Omental fat pad (tissue), 4 donors: ENCODE data around the gene TRPM7. TPM values are rescaled to one million over a fixed set of nuclear protein-coding genes. Genes with fewer than 3 reads are reported as not detected.
"Not testable (repeated sequence)": the region's sequence is repeated elsewhere in the genome, so short reads cannot be mapped to it uniquely, and the experiment has no call there.

Experiments
- ATAC-seq: fragments of 150-250 bp; one replicate; pipeline ENCODE4 v1.9.1; 2016; ENCODE audit warnings: mild to moderate bottlenecking, moderate library complexity; ENCODE audit not compliant: low FRiP score
- DNase-seq: peaks from one replicate; pipeline ENCODE4 v3.0.0-alpha.2; 2019; ENCODE audit warnings: low spot score
- CTCF ChIP-seq, 3 donors: fragments of 450-650 bp; IDR thresholded peaks; one replicate each; pipeline ENCODE4 v1.5.1; 2016 to 2017; ENCODE audit warnings: antibody characterized with exemption in 3 of 3, mild to moderate bottlenecking in 3 of 3, moderate library complexity in 2 of 3
- total RNA-seq, 4 donors: library from RNA; depleted of rRNA; stranded (reverse); fragments of >200 nt; gene quantifications; one replicate each; pipeline ENCODE4 v1.1.0, GENCODE V29; 2016

Gene TRPM7
- total RNA-seq, 4 donors from 2014 or later = 55.5 to 63.6 (median 60.5) TPM

DNA sequence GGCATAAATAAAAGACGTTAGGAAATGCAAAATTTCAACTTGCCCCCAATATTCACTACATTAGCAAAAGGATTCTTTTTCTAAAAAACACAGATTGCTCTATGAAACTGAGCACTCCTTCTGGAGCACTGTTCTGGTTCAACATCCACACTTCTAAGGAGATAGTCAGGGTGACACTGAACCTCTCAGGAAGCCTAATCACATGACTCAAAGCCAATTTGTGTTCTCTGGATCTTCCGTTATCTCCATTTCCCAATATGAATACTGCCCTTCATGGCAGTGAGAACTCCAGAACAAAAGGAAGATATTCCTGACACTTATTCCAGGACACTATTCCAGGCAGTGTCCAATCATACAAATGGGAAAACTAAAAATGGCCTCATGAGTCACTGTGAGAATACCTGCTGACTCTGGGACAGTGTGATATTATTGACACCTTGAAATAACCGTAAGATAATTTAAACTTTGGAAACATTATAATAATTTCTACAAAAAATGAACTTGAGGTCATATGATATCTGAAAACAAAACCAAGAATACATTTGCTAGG is 21.4 kb upstream of the TRPM7 start:
- TF ChIP-seq CTCF (IDR thresholded peaks at IDR 0.05) = no peak
- no peak for ATAC-seq
- no peak for DNase-seq

DNA sequence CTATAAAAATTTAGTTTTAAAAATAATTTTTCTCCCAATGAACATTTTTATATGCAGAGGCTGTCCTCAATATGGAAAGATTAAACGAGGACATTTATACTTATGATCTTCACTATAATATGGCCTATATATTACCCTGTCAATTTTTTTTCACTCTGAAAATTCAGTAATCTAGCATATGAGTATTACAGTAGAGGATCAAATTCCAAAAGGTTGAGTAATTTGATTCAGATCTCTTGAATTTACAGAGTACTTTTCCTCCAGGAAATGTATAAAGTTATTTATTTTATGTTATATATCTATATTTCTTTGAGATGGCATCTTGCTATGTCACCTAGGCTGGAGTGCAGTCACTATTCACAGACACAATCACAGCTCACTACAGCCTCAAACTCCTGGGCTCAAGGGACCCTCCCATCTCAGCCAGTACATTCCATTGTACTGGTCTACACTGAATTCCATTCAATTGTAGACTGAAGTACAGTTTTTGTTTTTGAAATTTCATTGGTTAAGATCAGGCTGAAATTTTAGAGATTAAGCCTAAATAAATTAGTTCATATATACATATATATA is 16.3 kb upstream of the TRPM7 start:
- DNase-seq (no peak), ATAC-seq (no peak)
- TF ChIP-seq CTCF (IDR thresholded peaks at IDR 0.05) = no peak

DNA sequence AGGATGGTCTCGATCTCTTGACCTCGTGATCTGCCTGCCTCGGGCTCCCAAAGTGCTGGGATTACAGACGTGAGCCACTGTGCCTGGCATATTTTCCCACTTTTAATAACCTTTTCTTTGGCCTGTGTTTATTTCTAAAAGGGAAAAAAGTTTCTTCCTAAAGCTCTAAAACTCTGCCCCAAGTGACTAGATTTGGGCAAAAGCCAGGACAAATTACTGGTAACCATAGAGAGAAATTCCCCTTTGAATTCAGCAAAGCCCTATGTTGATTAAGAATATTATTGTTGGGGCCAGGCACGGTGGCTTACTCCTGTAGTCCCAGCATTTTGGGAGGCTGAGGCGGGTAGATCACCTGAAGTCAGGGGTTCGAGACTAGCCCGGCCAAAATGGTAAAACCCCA is 11.5 kb upstream of the TRPM7 start:
- ATAC-seq (no peak), DNase-seq (no peak)
- no peak for TF ChIP-seq CTCF (IDR thresholded peaks at IDR 0.05)

DNA sequence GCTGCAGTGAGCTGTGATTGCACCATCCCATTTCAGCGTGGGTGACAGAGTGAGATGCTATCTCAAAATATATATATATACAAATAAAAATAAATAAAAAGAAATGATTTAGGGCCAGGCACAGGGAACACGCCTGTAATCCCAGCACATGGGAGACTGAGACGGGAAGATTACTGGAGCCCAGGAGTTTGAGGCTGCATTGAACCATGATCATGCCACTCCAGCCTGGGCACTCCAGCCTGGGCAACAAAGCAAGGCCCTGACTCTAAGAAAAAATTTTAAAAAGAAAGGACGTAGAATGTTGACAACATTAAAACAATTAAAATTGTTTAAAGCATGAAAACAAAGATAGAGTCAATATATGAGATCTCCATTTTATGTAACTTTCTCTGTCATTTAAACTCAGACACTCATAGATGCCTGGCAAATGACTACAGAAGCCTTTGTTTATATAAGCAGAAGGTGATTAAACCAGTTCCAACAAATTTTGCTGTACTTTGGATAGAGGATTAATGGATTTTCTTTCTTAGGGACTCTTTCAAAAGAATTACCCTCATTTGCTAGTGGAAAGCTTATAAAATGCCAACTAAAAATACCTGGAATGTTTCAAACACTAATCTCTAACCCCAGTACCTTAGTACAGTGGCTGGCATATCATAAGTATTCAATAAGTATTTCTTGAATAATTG is 10.7 kb upstream of the TRPM7 start:
- ATAC-seq (no peak), DNase-seq (no peak)
- TF ChIP-seq CTCF (IDR thresholded peaks at IDR 0.05) = no peak

DNA sequence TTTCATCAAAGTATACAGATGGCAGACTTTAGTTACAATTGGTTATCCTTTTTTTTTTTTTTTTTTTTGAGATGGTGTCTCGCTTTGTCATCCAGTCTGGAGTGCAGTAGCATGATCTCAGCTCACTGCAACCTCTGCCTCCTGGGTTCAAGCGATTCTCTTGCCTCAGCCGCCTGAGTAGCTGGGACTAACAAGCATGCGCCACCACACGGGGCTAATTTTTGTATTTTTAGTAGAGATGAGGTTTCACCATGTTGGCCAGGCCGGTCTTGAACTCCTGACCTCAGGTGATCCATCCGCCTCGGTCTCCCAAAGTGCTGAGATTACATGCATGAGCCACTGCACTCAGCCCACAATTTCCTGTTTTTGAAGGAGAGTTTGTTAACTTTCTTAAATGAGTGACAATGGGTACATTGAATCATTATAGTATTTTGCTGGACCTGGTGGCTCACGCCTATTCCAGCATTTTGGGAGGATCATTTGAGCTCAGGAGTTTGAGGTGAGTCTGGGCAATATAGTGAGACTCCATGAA is 8.1 kb upstream of the TRPM7 start:
- not testable (repeated sequence) for DNase-seq, ATAC-seq

DNA sequence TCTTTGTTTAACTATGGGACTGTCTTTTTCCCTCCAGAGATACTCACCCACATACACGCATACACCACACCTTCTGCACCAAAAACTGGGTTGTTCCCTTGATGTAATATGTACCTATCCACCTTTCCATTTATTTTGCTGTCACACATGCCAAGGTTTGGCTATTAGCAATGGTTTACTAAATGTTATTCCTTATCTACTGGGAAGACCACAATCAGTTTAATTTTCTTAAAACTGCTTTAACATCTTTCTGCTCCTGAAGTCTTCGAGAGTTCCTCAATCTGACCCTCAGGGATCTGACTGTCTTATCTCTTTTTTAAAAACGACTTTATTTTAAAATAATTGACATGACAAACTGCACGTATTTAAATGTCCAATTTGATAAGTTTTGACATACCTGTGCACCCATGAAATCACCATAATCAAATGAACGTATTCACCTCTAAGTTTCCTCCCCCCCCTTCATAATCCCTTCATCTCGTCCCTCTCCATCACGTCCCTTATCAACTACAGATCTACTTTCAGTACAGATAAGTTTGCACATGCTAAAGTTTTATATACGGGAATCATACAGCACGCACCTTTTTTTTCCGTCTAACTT is 805 bp upstream of the TRPM7 start:
- no peak for DNase-seq
- TF ChIP-seq CTCF (IDR thresholded peaks at IDR 0.05) = no peak
- peak; percentile 2 for ATAC-seq

- DNase-seq = peak; percentile 29
- peak; percentile 72 for ATAC-seq
- no peak for TF ChIP-seq CTCF (IDR thresholded peaks at IDR 0.05)
Observed at GRCh38 chr15:50685976-50686468, 575 bp downstream of the TRPM7 start.
